CD14-positive monocyte (primary cell): ENCODE measurements around the gene METTL25B. TPM values are rescaled to one million over a fixed set of nuclear protein-coding genes. Genes with fewer than 3 reads are reported as not detected.

Experiments used
- DNase-seq, 3 donors: peaks; one replicate each; pipeline ENCODE4 v3.0.0-alpha.2; 2011 to 2022
- H2AFZ ChIP-seq: 2 replicates; pipeline ENCODE4 v1.6.0; 2012; ENCODE audit warnings: mild to moderate bottlenecking, low read depth, low read length, inconsistent platforms; ENCODE audit not compliant: insufficient read depth, poor library complexity, severe bottlenecking
- H3K27ac ChIP-seq, 2 donors: 1 replicate in 1 of 2; 2 replicates in 1 of 2; pipeline ENCODE4 v1.5.1; 2012 to 2013; ENCODE audit warnings: low read length in 2 of 2, control low read depth in 1 of 2, inconsistent platforms in 1 of 2, low read depth in 1 of 2, mild to moderate bottlenecking in 1 of 2
- H3K27me3 ChIP-seq, 2 donors: one replicate each; pipeline versions ENCODE4 v1.6.0 to v1.6.1; 2011 to 2013; ENCODE audit warnings: low read length in 2 of 2; ENCODE audit not compliant: control insufficient read depth in 2 of 2, insufficient read depth in 2 of 2
- H3K36me3 ChIP-seq, 2 donors: replicated peaks in 1 of 2; 1 replicate in 1 of 2; 2 replicates in 1 of 2; pipeline versions ENCODE4 v1.5.1 to v1.6.1; 2012 to 2013; ENCODE audit warnings: low read length in 2 of 2, control low read depth in 1 of 2, inconsistent platforms in 1 of 2, mild to moderate bottlenecking in 1 of 2; ENCODE audit not compliant: insufficient read depth in 2 of 2, control insufficient read depth in 1 of 2
- H3K4me1 ChIP-seq, 2 donors: 1 replicate in 1 of 2; 2 replicates in 1 of 2; pipeline versions ENCODE4 v1.5.1 to v1.6.1; 2012 to 2013; ENCODE audit warnings: low read length in 2 of 2, control low read depth in 1 of 2, inconsistent platforms in 1 of 2, mild to moderate bottlenecking in 1 of 2, moderate library complexity in 1 of 2; ENCODE audit not compliant: insufficient read depth in 2 of 2, control insufficient read depth in 1 of 2
- H3K4me2 ChIP-seq: replicated peaks from 2 replicates; pipeline ENCODE3; 2012; ENCODE audit warnings: low read length, moderate library complexity, mild to moderate bottlenecking; ENCODE audit not compliant: poor library complexity, severe bottlenecking; ENCODE audit errors: extremely low read depth
- H3K4me3 ChIP-seq, 3 experiments: fragments of 200-600 bp in 1 of 3; sonication (generic) in 1 of 3; replicated peaks in 1 of 3; 1 replicate in 2 of 3; 2 replicates in 1 of 3; pipeline ENCODE4 v1.5.1; 2011 to 2013; ENCODE audit warnings: low read length in 3 of 3, mild to moderate bottlenecking in 3 of 3, control low read depth in 2 of 3, low read depth in 2 of 3, inconsistent platforms in 1 of 3, moderate library complexity in 1 of 3
- H3K79me2 ChIP-seq: 2 replicates; pipeline ENCODE4 v1.6.0; 2012; ENCODE audit warnings: mild to moderate bottlenecking, control low read depth, inconsistent platforms, low read length, moderate library complexity; ENCODE audit not compliant: insufficient read depth
- H3K9ac ChIP-seq: 2 replicates; pipeline ENCODE4 v1.6.0; 2017; ENCODE audit warnings: low read length, mild to moderate bottlenecking; ENCODE audit not compliant: insufficient read depth, poor library complexity, severe bottlenecking
- H3K9me3 ChIP-seq, 2 donors: replicated peaks in 1 of 2; 1 replicate in 1 of 2; 2 replicates in 1 of 2; pipeline versions ENCODE4 v1.5.1 to v1.6.1; 2012 to 2013; ENCODE audit warnings: low read length in 2 of 2, control low read depth in 1 of 2; ENCODE audit not compliant: control insufficient read depth in 1 of 2, insufficient read depth in 1 of 2
- H4K20me1 ChIP-seq: 2 replicates; pipeline ENCODE4 v1.6.0; 2012; ENCODE audit warnings: mild to moderate bottlenecking, low read length, control low read depth, moderate library complexity; ENCODE audit not compliant: insufficient read depth
- H3K27ac Mint-ChIP-seq, 7 donors: one replicate each; pipeline ENCODE4 v1.8.0; 2020; ENCODE audit warnings: mild to moderate bottlenecking in 7 of 7, mixed read lengths in 7 of 7, moderate library complexity in 6 of 7, inconsistent platforms in 2 of 7
- H3K27me3 Mint-ChIP-seq, 3 donors: one replicate each; pipeline ENCODE4 v1.8.0; 2021 to 2022; ENCODE audit warnings: low read depth in 3 of 3, mild to moderate bottlenecking in 3 of 3, mixed read lengths in 3 of 3, moderate library complexity in 3 of 3, inconsistent platforms in 1 of 3
- H3K36me3 Mint-ChIP-seq, 2 donors: one replicate each; pipeline ENCODE4 v1.8.0; 2020; ENCODE audit warnings: mixed read lengths in 2 of 2, inconsistent platforms in 1 of 2, mild to moderate bottlenecking in 1 of 2
- H3K4me1 Mint-ChIP-seq: one replicate; pipeline ENCODE4 v1.8.0; 2020; ENCODE audit warnings: mild to moderate bottlenecking, mixed read lengths
- H3K4me3 Mint-ChIP-seq, 2 donors: one replicate each; pipeline ENCODE4 v1.8.0; 2020; ENCODE audit warnings: mild to moderate bottlenecking in 2 of 2, mixed read lengths in 2 of 2, moderate library complexity in 1 of 2
- H3K9me3 Mint-ChIP-seq, 7 donors: one replicate each; pipeline ENCODE4 v1.8.0; 2020 to 2022; ENCODE audit warnings: mixed read lengths in 7 of 7, mild to moderate bottlenecking in 6 of 7, moderate library complexity in 6 of 7, inconsistent platforms in 2 of 7
- CTCF ChIP-seq: fragments of 200-600 bp; IDR thresholded peaks from one replicate; pipeline ENCODE4 v1.8.0; 2022; ENCODE audit warnings: antibody characterized with exemption, mild to moderate bottlenecking
- whole genome bisulfite sequencing: methylation state at CpG from one replicate; pipeline ENCODE4 v1.1.5; 2013; ENCODE audit warnings: missing lambda C conversion rate; ENCODE audit not compliant: insufficient coverage; 5-methylcytosine and 5-hydroxymethylcytosine counted together
- intact Hi-C, 2 donors: fragments of 100-400 bp; cut with micrococcal nuclease; formaldehyde crosslinking; loops; one replicate each; pipeline versions ENCODE4 v1.15.0 to v1.15.1; 2023
- polyA plus RNA-seq, 3 donors: library from polyadenylated mRNA; depleted of rRNA in 1 of 3; unstranded in 2 of 3; stranded (reverse) in 1 of 3; fragments of 300-500 nt in 2 of 3; fragments of >200 nt in 1 of 3; fragmentation: Illumina TruSeq in 2 of 3; gene quantifications; 1 replicate in 2 of 3; 2 replicates in 1 of 3; pipeline ENCODE4 v1.2.3, GENCODE V29; 2012 to 2021

METTL25B gene
- polyA plus RNA-seq, 3 donors, result 4.6 to 49.3 (median 4.8) TPM

GRCh38 chr1:156725683-156726280 lies 2.5 kb upstream of the METTL25B start:
- 22% methylated on average over 18 of the region's 18 CpGs for WGBS
- Histone ChIP-seq H3K27me3 (no peaks in the 10 kb centered on the region), H3K9me3 (no peaks in the 10 kb centered on the region), H3K9ac (peak overlapping the region; percentile 1), H3K4me1 (peaks cover 38 to 45% of the 10 kb centered on the region in 2 donors), H4K20me1 (peaks cover 62% of the 10 kb centered on the region), H3K4me3 (peak overlapping the region; percentile 9 to 89 (median 20)), H2AFZ (no peak overlapping the region), H3K79me2 (peaks cover 77% of the 10 kb centered on the region), H3K36me3 (peaks cover 35 to 45% of the 10 kb centered on the region in 2 donors), H3K27ac (peak overlapping the region; percentile 11 to 98), H3K4me2 (peak overlapping the region; percentile 93)
- TF ChIP-seq CTCF, result peak; percentile 75
- intact Hi-C loops, result loop anchor here (2.0 to 10.0 kb wide), 5 partner anchors 37 to 221 kb away; partner anchors contain the start of gene MEF2D (in 1 of the 2)
- no peaks in the 10 kb centered on the region for H3K9me3 Mint-ChIP-seq
- no peak overlapping the region for H3K4me3 Mint-ChIP-seq
- H3K4me1 Mint-ChIP-seq, result peaks cover 16% of the 10 kb centered on the region
- H3K36me3 Mint-ChIP-seq, result peaks cover 18 to 36% of the 10 kb centered on the region in 2 donors
- DNase-seq, result peak; percentile 87 to 91 (median 90)
- H3K27ac Mint-ChIP-seq, result no peak overlapping the region
- peaks cover 0 to 2% (median 0%) of the 10 kb centered on the region in 3 donors for H3K27me3 Mint-ChIP-seq

- Histone ChIP-seq H3K27me3 (no peaks in the 10 kb centered on the region), H3K9me3 (no peaks in the 10 kb centered on the region), H3K36me3 (peaks cover 26 to 40% of the 10 kb centered on the region in 2 donors), H4K20me1 (peaks cover 53% of the 10 kb centered on the region), H2AFZ (no peak overlapping the region), H3K9ac (peak overlapping the region; percentile 1), H3K79me2 (peaks cover 75% of the 10 kb centered on the region), H3K4me2 (peak overlapping the region; percentile 93), H3K4me3 (peak overlapping the region in 1 of 3 experiments; percentile 89), H3K4me1 (peaks cover 38 to 45% of the 10 kb centered on the region in 2 donors), H3K27ac (peak overlapping the region; percentile 11 to 98)
- H3K9me3 Mint-ChIP-seq, result no peaks in the 10 kb centered on the region
- peak; percentile 52 to 69 (median 57) for DNase-seq
- peak; percentile 64 for TF ChIP-seq CTCF
- peak overlapping the region in 1 of 2 donors; percentile 97 for H3K4me3 Mint-ChIP-seq
- H3K27me3 Mint-ChIP-seq, result peaks cover 0 to 2% (median 0%) of the 10 kb centered on the region in 3 donors
- peaks cover 18% of the 10 kb centered on the region for H3K4me1 Mint-ChIP-seq
- intact Hi-C loops, result loop anchor here in 1 of 2 donors (2.0 to 10.0 kb wide), 4 partner anchors 38 to 222 kb away; partner anchors contain the start of gene MEF2D
- H3K27ac Mint-ChIP-seq, result peak overlapping the region in 1 of 7 donors; percentile 98
- peaks cover 9 to 28% of the 10 kb centered on the region in 2 donors for H3K36me3 Mint-ChIP-seq
- 62% methylated on average over 7 of the region's 15 CpGs for WGBS
These were observed 1.6 kb upstream of the METTL25B start for GRCh38 chr1:156726549-156727226.
